Skeletal muscle satellite cell (primary cell): ENCODE results near the gene SCNM1.
"Not testable (repeated sequence)": the region's sequence is repeated elsewhere in the genome, so short reads cannot be mapped to it uniquely, and the experiment has no call there.

ENCODE experiments used
- H3K27me3 ChIP-seq: 2 replicates; pipeline ENCODE4 v1.7.0; 2013; ENCODE audit warnings: low read length; ENCODE audit not compliant: control insufficient read depth, insufficient read depth
- H3K36me3 ChIP-seq: 2 replicates; pipeline ENCODE4 v1.7.0; 2013; ENCODE audit warnings: mild to moderate bottlenecking, control low read depth, low read length; ENCODE audit not compliant: insufficient read depth
- H3K4me1 ChIP-seq: 2 replicates; pipeline ENCODE4 v1.7.0; 2013; ENCODE audit warnings: low read length; ENCODE audit not compliant: control insufficient read depth, insufficient read depth
- H3K4me2 ChIP-seq: 2 replicates; pipeline ENCODE4 v1.7.0; 2013; ENCODE audit warnings: mild to moderate bottlenecking, low read length
- H3K4me3 ChIP-seq: 2 replicates; pipeline ENCODE4 v1.7.0; 2013; ENCODE audit warnings: low read length
- H3K9ac ChIP-seq: 2 replicates; pipeline ENCODE4 v1.7.0; 2013; ENCODE audit warnings: mild to moderate bottlenecking, low read depth, low read length, moderate library complexity
- H3K9me3 ChIP-seq: replicated peaks from 2 replicates; pipeline ENCODE4 v1.7.0; 2013; ENCODE audit warnings: mild to moderate bottlenecking, control low read depth, low read length

SCNM1 gene

DNA sequence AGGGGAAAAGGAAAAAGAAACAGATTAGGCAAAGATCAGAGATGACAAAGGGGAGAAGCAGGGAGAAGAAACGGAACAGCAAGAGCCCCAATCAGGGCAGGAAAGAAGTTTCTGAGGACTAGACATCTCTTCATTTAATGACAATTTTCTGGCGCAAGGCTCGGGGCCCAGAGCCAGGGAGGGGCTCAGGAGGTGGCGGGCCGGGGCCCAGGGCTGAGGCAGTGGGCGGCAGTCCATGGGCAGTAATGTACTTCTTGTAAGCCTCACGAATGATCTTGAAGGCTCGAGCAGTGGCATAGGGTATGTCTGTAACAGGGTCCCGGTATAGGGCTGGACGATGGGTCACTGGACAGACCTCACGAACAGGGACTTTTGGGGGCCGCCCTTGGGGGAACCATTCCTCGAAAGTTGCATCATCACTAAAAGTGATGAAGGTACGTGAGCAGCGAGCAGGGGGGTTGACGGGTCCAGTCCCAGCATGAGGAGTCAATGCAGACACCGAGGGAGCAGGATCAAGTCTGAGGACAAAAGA is 10.6 kb downstream of the SCNM1 start:
- no peak overlapping the region for H3K9ac ChIP-seq
- H3K4me3 ChIP-seq: no peak overlapping the region
- no peaks in the 10 kb centered on the region for H3K9me3 ChIP-seq
- H3K27me3 ChIP-seq: no peaks in the 10 kb centered on the region
- peaks cover 39% of the 10 kb centered on the region for H3K36me3 ChIP-seq
- no peak overlapping the region for H3K4me2 ChIP-seq
- no peaks in the 10 kb centered on the region for H3K4me1 ChIP-seq

DNA sequence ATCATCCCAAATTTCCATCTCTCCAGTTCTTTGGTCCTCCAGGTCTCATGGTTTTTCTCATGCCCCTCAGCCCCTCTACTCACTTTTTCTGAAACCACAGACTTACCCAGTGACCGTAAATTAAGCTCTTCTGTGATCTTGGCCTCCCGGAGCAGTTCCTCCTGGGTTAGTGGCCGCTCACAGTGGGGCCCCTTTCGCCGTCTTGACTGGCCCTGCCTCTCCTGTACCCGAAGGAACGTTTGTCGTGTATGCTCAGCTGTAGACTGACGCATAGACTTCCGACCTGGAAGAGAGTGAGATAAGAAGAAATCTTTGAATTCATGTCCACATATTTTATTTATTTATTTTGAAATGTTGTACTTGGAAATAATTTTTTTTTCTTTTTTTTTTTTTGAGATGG is 18.3 kb downstream of the SCNM1 start:
- Histone ChIP-seq H3K4me1 (peaks cover 12% of the 10 kb centered on the region), H3K4me3 (no peak overlapping the region), H3K36me3 (peaks cover 42% of the 10 kb centered on the region), H3K9me3 (no peaks in the 10 kb centered on the region), H3K27me3 (no peaks in the 10 kb centered on the region), H3K4me2 (no peak overlapping the region), H3K9ac (no peak overlapping the region)

DNA sequence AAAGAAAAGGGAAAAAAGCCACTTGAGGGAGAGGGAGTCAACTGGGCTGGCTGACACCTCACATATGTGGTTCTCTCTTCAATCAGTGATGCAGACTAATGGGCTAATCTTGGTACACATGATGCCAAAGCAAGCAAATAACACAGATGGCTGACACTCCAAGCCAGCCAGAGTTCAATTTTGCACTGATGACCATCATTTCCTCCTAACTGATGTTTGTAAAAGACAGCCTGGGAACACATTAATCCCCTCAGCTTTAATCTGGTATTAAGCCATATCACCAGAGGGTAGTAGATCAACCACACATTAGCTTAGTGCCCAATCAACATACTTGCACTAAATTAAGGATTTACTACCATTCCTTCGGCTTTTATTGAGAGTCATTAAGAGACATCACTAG is 21.3 kb downstream of the SCNM1 start:
- H3K4me3 ChIP-seq: no peak overlapping the region
- peaks cover 14% of the 10 kb centered on the region for H3K4me1 ChIP-seq
- H3K9ac ChIP-seq: no peak overlapping the region
- H3K9me3 ChIP-seq: no peaks in the 10 kb centered on the region
- H3K36me3 ChIP-seq: peaks cover 32% of the 10 kb centered on the region
- no peak overlapping the region for H3K4me2 ChIP-seq
- no peaks in the 10 kb centered on the region for H3K27me3 ChIP-seq

DNA sequence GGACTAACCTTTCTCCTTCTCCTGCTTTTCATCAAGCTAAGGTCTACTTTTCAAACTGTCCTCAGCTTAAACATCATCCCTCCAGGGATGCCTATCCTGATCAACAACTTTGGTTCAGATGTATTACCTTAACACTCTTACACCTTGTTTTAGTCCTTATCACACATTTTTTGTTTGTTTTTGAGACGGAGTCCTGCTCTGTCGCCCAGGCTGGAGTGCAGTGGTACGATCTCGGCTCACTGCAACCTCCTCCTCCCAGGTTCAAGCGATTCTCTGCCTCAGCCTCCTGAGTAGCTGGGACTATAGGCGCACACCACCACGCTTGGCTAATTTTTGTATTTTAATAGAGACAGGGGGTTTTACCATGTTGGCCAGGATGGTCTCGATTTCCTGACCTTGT is 22.7 kb downstream of the SCNM1 start:
- H3K9ac ChIP-seq: peak overlapping the region; percentile 94
- H3K4me3 ChIP-seq: peak overlapping the region; percentile 88

DNA sequence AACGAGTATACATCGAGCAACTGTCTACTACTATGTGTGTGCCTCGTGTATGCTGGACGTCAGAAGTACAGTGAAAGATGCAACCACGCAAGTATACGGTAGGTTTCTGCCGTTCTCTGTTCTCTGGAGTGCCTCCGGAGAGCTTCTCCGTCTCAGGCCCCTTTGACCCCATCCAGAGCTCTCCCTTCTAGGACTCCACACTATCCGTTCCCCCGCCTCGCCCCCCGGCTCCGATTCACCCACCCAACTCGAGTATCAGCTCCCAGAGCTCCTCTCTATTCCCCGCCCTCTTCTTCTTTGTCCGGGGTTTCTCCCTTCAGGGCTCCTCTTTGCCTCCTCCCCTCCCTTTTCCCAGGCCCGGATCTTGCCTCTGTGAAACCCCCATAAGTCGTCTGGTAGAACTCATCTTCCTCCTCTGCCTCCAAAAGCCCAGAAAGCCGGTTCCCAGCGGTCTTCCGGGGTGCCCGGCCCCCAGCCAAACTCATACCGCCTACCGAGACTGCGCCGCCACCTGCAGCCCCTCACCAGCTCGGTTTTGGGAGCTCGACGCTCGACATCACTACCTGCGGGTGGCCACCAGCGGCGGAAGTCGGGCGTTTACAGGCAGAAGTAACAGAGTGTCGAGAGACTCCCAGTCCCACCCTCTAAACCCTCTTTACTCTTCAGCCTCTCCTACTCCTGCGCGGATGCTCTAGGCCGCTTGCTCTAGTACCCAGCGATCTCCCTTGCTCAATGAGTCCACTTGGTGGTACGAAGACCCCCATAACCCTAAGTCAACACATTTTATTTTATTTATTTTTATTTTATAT is 23.9 kb downstream of the SCNM1 start, which contains the start of gene VPS72:
VPS72 (minus strand) TSS at position 561 of the 809 bp plus-strand sequence; CDS start at position 485, 76 bp downstream.
- Histone ChIP-seq H3K27me3 (no peaks in the 10 kb centered on the region), H3K36me3 (peaks cover 12% of the 10 kb centered on the region), H3K4me2 (peak within 1 kb of the TSS; percentile 93), H3K4me3 (peak within 1 kb of the TSS; percentile 88), H3K9ac (peak within 1 kb of the TSS; percentile 94), H3K9me3 (no peaks in the 10 kb centered on the region), H3K4me1 (peaks cover 24% of the 10 kb centered on the region)

More for the DNA sequence above, 22.7 kb downstream of the SCNM1 start:
- Histone ChIP-seq H3K4me2 (peak overlapping the region; percentile 93), H3K4me1 (peaks cover 14% of the 10 kb centered on the region), H3K36me3 (peaks cover 22% of the 10 kb centered on the region)
- H3K27me3 ChIP-seq, H3K9me3 ChIP-seq: not testable (repeated sequence)

DNA sequence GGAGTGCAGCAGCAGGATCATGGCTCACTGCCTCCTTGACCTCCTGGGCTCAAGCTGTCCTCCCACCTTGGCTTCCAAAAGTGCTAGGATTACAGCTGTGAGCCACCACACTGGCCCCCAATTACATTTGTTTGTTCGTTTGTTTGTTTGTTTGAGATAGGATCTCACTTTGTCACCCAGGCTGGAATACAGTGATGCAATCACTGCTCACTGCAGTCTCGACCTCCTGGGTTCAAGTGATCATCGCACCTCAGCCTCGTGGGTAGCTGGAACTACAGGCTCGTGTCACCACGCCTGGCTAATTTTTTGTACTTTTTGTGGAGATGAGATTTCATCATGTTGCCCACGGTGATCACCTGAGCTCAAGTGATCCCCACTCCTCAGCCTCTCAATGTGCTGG is 26.1 kb downstream of the SCNM1 start:
- H3K4me2 ChIP-seq: no peak overlapping the region
- no peaks in the 10 kb centered on the region for H3K27me3 ChIP-seq
- no peak overlapping the region for H3K4me3 ChIP-seq
- peaks cover 31% of the 10 kb centered on the region for H3K4me1 ChIP-seq
- H3K9me3 ChIP-seq: no peaks in the 10 kb centered on the region
- no peaks in the 10 kb centered on the region for H3K36me3 ChIP-seq
- H3K9ac ChIP-seq: no peak overlapping the region

DNA sequence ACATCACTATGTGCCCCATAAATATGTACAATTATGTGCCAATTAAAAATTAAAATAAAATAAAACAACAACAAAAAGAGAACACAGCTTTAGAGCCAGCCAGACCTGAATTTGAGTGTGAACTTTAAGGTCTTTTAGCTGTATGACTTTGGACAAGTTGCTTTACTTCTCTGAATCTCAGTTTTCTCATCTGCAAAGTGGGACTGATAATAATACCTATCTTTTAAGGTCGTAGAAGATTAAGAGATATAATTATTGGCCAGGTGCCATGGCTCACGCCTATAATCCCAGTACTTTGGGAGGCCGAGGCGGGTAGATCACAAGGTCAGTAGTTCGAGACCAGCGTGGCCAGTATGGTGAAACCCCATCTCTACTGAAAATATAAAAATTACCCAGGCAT is 27.4 kb downstream of the SCNM1 start:
- H3K4me3 ChIP-seq: no peak overlapping the region
- H3K36me3 ChIP-seq: no peaks in the 10 kb centered on the region
- H3K4me2 ChIP-seq: no peak overlapping the region
- H3K9ac ChIP-seq: no peak overlapping the region
- H3K27me3 ChIP-seq: no peaks in the 10 kb centered on the region
- no peaks in the 10 kb centered on the region for H3K9me3 ChIP-seq
- H3K4me1 ChIP-seq: peaks cover 35% of the 10 kb centered on the region

DNA sequence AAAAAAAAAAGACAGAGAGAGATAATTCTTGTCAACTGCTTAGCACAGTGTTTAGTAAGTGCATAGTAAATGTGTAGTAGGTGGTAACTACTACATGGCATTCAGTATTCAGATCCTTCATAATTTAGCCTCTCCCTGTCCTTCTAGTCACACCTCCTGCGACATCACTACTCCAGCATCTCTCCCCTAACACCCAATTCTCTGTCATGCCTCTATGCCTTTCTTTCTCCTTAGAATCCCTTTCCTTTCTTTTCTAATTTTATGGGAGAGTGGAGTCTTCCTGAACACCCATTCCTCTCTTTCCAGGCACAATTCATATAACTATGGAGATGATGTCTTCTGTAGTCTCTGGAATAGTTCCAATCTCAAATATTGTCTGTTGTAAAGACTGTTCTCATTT is 27.9 kb downstream of the SCNM1 start:
- H3K4me3 ChIP-seq: no peak overlapping the region
- H3K4me1 ChIP-seq: peaks cover 30% of the 10 kb centered on the region
- H3K9me3 ChIP-seq: no peaks in the 10 kb centered on the region
- no peak overlapping the region for H3K9ac ChIP-seq
- H3K36me3 ChIP-seq: no peaks in the 10 kb centered on the region
- no peaks in the 10 kb centered on the region for H3K27me3 ChIP-seq
- no peak overlapping the region for H3K4me2 ChIP-seq

DNA sequence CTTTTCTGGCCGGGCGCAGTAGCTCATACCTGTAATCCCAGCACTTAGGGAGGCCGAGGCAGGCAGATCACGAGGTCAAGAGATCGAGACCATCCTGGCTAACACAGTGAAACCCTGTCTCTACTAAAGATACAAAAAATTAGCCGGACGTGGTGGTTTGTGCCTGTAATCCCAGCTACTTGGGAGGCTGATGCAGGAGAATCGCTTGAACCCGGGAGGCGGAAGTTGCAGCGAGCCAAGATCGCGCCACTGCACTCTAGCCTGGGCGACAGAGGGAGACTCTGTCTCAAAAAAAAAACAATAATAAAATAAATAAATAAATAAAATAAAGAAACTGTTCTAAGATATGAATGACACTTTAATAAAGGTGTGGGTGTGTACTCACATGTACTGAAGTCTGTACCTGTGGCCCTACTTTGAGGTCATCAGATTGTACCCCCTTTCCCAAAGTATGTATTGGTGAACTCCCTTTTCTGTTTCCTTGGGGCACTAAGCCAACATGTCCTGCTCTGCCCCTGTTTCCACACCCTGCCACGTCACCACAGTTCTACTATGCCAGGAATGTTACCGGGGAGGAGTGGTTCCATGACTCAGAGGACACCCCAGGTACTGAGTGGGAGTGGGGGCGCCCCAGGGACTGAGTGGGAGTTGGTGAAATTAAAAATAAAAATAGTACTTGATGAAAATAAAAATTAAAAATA is 29.1 kb downstream of the SCNM1 start:
- Histone ChIP-seq H3K4me1 (peaks cover 24% of the 10 kb centered on the region), H3K4me2 (peak overlapping the region; percentile 51), H3K9ac (peak overlapping the region; percentile 77)
- not testable (repeated sequence) for H3K9me3 ChIP-seq, H3K4me3 ChIP-seq, H3K36me3 ChIP-seq, H3K27me3 ChIP-seq

DNA sequence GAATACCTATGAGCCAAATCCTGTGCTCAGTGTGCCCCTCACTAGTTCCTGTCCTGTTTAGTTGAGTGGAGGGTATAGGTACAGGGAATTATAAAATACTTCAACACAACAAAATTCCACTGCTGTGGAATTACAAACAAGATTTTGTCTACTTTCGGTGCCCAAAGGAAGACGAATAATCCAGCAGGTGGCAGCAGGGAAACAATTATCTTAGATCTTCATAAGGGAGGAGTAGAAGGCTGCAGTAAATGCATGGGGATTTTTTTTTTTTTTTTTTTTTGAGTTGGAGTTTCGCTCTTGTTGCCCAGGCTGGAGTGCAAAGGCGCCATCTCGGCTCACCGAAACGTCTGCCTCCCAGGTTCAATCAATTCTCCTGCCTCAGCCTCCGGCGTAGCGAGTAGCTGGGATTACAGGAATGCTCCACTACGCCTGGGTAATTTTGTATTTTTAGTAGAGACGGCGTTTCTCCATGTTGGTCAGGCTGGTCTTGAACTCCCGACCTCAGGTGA is 30.4 kb downstream of the SCNM1 start:
- no peaks in the 10 kb centered on the region for H3K27me3 ChIP-seq
- H3K4me3 ChIP-seq: peak overlapping the region; percentile 47
- peak overlapping the region; percentile 71 for H3K4me2 ChIP-seq
- H3K4me1 ChIP-seq: peaks cover 27% of the 10 kb centered on the region
- peak overlapping the region; percentile 77 for H3K9ac ChIP-seq
- no peaks in the 10 kb centered on the region for H3K9me3 ChIP-seq
- no peaks in the 10 kb centered on the region for H3K36me3 ChIP-seq

DNA sequence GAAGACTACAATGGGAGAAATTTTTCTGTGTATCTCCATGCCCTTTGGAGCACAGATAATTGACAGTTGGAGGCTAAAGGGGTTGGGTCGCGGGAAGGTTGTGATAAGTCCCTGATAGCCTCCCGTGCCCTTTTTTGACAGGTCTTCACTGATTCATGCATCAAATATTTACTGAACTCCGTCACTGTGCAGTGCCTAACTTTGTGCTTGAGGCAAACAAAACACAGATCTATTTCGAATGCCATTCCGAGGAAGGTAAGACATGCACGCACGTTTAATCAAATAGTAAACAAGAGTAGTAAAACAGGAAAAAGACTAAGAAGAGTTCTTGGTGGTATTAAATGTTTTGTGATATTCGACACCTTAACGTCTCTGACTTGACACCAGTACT is 31.9 kb downstream of the SCNM1 start:
- Histone ChIP-seq H3K9ac (peak overlapping the region; percentile 99), H3K4me2 (peak overlapping the region; percentile 90), H3K4me3 (peak overlapping the region; percentile 85), H3K4me1 (peaks cover 36% of the 10 kb centered on the region), H3K9me3 (no peaks in the 10 kb centered on the region), H3K36me3 (peaks cover 11% of the 10 kb centered on the region), H3K27me3 (no peaks in the 10 kb centered on the region)
